ENCODE results near the gene XYLT1.

XYLT1 gene

GRCh38 chr16:17302620-17303019, 168.1 kb downstream of the XYLT1 start:
- DNase-seq: no peak

GRCh38 chr16:17302214-17302613, 168.5 kb downstream of the XYLT1 start:
- no peak for DNase-seq

GRCh38 chr16:17301593-17302135, 169.1 kb downstream of the XYLT1 start:
- no peak for DNase-seq

- no peak for DNase-seq
These were observed 169.6 kb downstream of the XYLT1 start for GRCh38 chr16:17301184-17301583.

- DNase-seq: no peak
These were observed 171.0 kb downstream of the XYLT1 start for GRCh38 chr16:17299790-17300189.

GRCh38 chr16:17298238-17298637, 172.5 kb downstream of the XYLT1 start:
- DNase-seq: no peak

GRCh38 chr16:17296431-17296830, 174.3 kb downstream of the XYLT1 start:
- no peak for DNase-seq

- DNase-seq: no peak
These were observed 174.8 kb downstream of the XYLT1 start for GRCh38 chr16:17295948-17296347.

- no peak for DNase-seq
These were observed 175.9 kb downstream of the XYLT1 start for GRCh38 chr16:17294856-17295255.

- DNase-seq: no peak
These were observed 176.8 kb downstream of the XYLT1 start for GRCh38 chr16:17293813-17294558.

GRCh38 chr16:17291289-17291688, 179.5 kb downstream of the XYLT1 start:
- DNase-seq: no peak

- no peak for DNase-seq
These were observed 180.8 kb downstream of the XYLT1 start for GRCh38 chr16:17289674-17290635.

- DNase-seq: no peak
These were observed 181.7 kb downstream of the XYLT1 start for GRCh38 chr16:17289050-17289449.

GRCh38 chr16:17287166-17287800, 183.5 kb downstream of the XYLT1 start:
- DNase-seq: no peak

GRCh38 chr16:17286443-17286842, 184.3 kb downstream of the XYLT1 start:
- no peak for DNase-seq

GRCh38 chr16:17283016-17283415, 187.7 kb downstream of the XYLT1 start:
- no peak for DNase-seq

GRCh38 chr16:17282247-17282646, 188.5 kb downstream of the XYLT1 start:
- DNase-seq: no peak

GRCh38 chr16:17281052-17281451, 189.7 kb downstream of the XYLT1 start:
- no peak for DNase-seq

GRCh38 chr16:17278988-17279387, 191.8 kb downstream of the XYLT1 start:
- DNase-seq: no peak

- DNase-seq: peak in 1 of 2 donors; percentile 9
These were observed 192.8 kb downstream of the XYLT1 start for GRCh38 chr16:17277981-17278381.

GRCh38 chr16:17276610-17277009, 194.2 kb downstream of the XYLT1 start:
- no peak for DNase-seq

- no peak for DNase-seq
These were observed 194.7 kb downstream of the XYLT1 start for GRCh38 chr16:17276010-17276530.
